Bone marrow (tissue), 2 donors: ENCODE results near the gene GRIP1.

ENCODE experiments used
- DNase-seq, 2 donors: peaks; one replicate each; lab custom pipeline; 2025; lab: John Stamatoyannopoulos, UW

The GRIP1 gene

DNA sequence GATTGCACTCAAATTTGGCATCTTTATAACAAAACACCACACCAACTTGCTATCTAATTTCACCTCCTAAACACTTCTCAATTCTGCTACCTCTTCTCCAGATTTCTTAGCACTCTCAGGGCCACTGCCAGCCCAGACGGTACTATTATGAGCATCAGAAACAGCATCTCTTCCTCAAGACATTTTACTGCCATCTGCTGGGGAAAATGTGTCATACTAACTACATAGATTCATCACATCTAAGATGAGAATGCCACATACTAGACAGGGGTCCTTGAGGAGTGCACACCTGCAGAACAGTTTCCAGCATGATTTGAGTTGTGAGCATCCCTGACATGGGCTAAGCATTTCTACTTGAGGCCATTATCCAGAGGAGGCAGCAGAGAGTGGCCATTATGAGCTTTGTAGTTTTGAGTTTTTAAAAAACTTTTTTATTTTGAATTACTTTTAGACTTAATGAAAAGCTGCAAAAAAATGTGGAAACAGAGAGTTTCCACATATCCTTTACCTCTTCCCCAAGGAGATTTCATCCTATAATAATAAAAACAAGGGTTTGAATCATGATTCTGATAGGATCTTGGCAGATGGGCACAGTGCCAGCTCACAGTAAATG is 15.1 kb upstream of the GRIP1 start:
- DNase-seq, result peak in 1 of 2 donors; percentile 50

GRCh38 chr12:66692986-66693385 is 14.1 kb upstream of the GRIP1 start:
- no peak for DNase-seq

DNA sequence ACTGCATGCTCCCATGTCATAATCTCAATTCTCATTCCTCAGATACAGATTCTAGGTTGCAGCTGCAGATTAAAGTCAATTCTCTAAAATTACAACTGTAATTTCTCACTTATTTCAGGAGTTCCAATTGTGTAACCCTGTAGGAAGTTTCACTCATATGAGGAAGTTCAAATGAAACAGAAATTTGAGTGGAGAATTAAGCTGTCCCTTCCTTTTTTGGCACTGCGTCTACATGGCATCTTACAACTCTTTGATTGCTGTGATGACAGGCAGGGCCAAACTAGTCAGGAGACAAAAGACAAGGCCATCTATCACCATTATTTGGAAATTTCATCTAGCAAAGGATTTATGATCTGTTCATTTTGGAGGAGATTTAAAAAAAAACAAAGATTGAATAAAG is 13.3 kb upstream of the GRIP1 start:
- DNase-seq, result no peak

DNA sequence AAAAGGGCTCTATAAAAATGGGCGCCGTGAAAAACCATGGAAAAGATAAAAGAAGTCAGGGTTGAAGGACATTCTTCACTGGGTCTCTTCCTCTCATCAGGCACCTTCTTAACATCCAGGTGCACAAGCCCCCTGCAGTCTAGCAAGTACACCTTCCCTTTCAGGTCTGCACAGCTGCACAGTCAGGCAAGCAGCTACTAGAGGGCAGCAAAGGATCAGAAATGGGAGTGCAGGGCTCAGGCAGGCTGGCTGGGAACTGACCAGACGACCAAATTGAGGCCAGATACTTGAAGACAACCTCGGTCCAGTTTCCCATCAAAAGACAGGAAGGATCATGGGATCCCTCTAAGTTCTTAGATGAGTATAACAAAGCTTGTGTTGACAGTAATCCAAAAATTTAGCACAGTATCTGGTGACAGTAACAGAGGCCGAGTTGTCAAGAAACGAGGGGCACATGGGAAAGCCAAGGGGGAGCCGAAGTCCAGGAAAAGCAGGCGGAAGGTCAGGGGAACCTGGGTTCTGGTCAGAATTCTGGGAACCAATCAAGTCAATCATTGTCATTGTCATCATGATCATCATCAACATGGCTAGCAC is 10.1 kb upstream of the GRIP1 start:
- no peak for DNase-seq

DNA sequence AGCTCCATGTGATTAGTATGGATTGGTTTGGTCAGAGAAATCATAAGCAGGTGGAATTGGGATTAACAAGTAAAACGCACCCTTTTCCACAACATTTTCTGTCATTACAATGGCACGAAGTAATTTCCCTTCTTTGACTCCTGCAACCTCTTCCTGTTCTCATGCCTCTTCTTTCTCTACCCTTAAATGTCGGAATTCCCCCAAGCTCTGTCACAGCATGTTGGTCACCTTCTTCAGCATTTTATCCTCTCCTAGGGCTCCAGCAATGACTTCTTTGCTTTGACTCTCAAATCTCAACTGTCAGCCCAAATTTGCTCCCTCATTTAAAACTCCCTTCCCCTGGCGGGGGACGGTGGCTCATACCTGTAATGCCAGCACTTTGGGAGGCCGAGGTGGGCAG is 5.3 kb upstream of the GRIP1 start:
- no peak for DNase-seq

DNA sequence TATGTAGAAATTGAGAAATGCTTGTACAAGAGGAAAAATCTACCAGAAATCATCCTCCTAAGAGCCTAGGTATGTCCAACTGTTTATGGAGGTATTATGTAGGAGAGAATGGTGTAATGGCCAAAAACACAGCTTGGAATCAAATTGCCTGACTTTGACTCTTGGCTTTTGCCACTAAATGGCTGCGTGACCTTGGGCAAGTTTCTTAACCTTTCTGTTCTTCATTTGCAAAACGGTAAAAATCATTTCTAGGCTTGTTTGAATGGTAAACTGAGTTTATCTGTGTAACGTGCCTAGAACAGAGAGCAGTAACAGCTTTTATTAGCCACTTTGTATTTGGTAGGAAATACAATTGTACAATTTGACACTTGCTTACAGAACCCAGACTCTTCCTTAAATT is 4.9 kb upstream of the GRIP1 start:
- DNase-seq, result no peak

GRCh38 chr12:66683073-66683472 is 4.2 kb upstream of the GRIP1 start:
- DNase-seq, result no peak

GRCh38 chr12:66679461-66680084 is 697 bp upstream of the GRIP1 start:
- DNase-seq, result no peak

DNA sequence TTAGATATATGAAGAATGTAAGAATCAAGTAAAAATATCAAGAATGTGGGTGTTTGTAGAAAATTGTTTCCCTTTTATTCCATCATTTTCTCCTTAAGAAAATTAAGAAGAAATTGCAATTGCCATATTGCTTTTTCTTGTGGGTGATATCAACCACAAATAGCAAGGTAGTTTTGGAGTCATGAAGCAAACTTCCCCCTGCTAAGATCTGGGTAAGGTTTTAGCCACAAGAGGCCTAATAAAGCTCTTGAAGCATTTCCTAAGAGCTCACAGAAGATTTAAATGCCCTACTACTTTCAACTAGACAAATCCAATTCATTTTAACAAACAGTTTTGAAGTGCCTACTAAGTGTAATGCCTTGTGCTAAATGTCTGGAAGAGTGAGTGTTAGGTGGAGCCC is 2.6 kb downstream of the GRIP1 start:
- DNase-seq, result no peak

- DNase-seq, result no peak
Observed at GRCh38 chr12:66674495-66675122, 4.3 kb downstream of the GRIP1 start.

GRCh38 chr12:66669541-66669940 is 9.3 kb downstream of the GRIP1 start:
- no peak for DNase-seq

DNA sequence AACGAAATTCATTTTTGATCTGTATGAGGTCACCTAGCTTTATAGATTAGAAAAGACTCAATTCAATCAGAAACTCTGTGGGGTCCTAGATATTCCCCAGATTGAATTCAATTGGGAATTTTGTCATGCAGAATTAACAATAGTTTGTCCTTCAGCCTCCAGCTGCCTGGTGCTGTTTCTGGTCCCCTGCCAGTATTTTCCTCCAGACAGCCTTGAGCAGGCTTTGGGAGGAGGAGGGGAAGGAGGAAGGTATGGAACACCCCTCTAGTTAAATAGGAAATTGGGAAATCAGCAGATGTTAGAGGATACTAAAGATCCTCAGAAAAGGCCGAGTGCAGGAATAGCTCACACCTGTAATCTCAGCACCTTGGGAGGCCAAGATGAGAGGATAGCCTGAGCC is 10.6 kb downstream of the GRIP1 start:
- no peak for DNase-seq

DNA sequence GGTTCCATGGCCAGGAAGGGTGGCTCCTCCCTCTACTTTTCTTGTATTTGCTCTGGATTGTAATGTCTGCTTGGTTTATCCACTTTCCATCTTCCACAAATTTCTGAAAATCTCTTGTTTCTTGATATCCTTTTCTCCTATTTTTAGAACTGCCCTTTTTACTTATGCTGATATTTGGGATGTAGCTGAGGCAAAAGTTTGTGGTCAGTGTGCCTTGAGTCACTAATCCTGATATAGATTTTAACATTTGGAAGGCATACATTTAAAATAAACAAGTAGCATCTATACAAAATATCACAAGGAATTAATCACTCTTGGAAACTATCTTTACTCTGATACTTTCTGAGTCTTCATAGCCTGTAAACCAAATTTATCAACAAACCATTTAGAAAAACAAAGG is 11.0 kb downstream of the GRIP1 start:
- DNase-seq, result no peak

DNA sequence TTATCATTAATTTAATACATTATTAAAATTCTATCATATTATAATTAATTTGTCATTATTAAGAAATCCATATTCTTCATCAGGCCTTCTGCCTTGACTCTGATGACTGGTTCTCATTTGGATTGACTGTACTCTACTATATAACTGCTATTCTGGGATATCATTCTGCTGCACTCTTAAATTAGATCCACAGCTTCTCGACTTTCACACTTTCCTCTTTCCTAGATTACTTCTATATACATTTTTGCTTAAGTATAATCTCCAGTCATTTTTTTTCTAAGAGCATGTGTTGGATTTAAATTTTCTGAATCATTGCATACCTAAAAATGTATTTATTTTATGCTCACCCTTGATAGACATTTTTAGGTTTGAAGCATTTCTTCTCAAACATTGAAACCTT is 12.4 kb downstream of the GRIP1 start:
- no peak for DNase-seq

DNA sequence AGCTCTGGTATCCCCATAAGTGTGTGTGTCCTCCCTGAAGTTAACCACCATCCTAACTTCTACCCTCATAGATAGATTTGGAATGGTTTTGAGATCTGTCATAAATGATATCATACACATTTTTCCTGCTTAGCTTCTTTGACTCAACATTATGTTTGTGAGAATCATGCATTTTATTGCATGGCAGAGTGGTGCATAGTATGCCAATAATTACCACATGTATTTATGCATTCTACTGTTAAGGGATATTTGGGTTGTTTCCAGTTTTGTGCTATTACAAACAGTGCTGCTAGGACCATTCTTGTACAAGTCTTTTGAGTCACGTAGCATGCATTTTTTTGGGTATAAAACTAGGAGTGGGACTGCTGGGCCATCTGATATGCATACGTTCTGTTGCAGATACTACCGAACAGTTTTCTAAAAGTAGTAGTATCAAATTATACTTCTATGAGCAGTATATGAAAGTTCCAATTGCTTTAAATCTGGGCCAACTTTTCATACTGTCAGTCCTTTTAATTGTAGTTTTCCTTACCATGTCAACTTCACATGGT is 13.4 kb downstream of the GRIP1 start:
- DNase-seq, result no peak

GRCh38 chr12:66664076-66664475 is 14.8 kb downstream of the GRIP1 start:
- no peak for DNase-seq

- DNase-seq, result no peak
Observed at GRCh38 chr12:66663611-66664010, 15.3 kb downstream of the GRIP1 start.

GRCh38 chr12:66662729-66663128 is 16.1 kb downstream of the GRIP1 start:
- DNase-seq, result no peak

- DNase-seq, result no peak
Observed at GRCh38 chr12:66662179-66662578, 16.7 kb downstream of the GRIP1 start.

GRCh38 chr12:66661357-66661756 is 17.5 kb downstream of the GRIP1 start:
- no peak for DNase-seq

GRCh38 chr12:66653796-66654195 is 25.1 kb downstream of the GRIP1 start:
- no peak for DNase-seq

GRCh38 chr12:66648033-66648735 is 30.7 kb downstream of the GRIP1 start:
- no peak for DNase-seq
